Endodermal cell (in vitro differentiated cells): ENCODE measurements around the gene PLVAP. TPM values are rescaled to one million over a fixed set of nuclear protein-coding genes. Genes with fewer than 3 reads are reported as not detected.

ENCODE experiments used
- DNase-seq: peaks from one replicate; pipeline ENCODE4 v3.0.0-alpha.2; 2017
- H3K27ac ChIP-seq: 2 replicates; pipeline ENCODE4 v1.5.1; 2013; ENCODE audit warnings: mild to moderate bottlenecking, low read depth, low read length, moderate library complexity
- H3K27me3 ChIP-seq: 2 replicates; pipeline ENCODE4 v1.6.1; 2013; ENCODE audit warnings: mild to moderate bottlenecking, low read length, moderate library complexity; ENCODE audit not compliant: insufficient read depth, control insufficient read depth, poor library complexity, severe bottlenecking
- H3K36me3 ChIP-seq: 2 replicates; pipeline ENCODE4 v1.7.0; 2013; ENCODE audit warnings: mild to moderate bottlenecking, low read length, moderate library complexity; ENCODE audit not compliant: control insufficient read depth, insufficient read depth
- H3K4me1 ChIP-seq: one replicate; pipeline ENCODE4 v1.7.0; 2013; ENCODE audit warnings: low read length; ENCODE audit not compliant: control insufficient read depth, insufficient read depth
- H3K4me3 ChIP-seq: 2 replicates; pipeline ENCODE4 v1.5.1; 2013; ENCODE audit warnings: mild to moderate bottlenecking, low read length, moderate library complexity
- H3K9ac ChIP-seq: 2 replicates; pipeline ENCODE4 v1.6.1; 2013; ENCODE audit warnings: mild to moderate bottlenecking, low read length, moderate library complexity; ENCODE audit not compliant: poor library complexity, severe bottlenecking; ENCODE audit errors: extremely low read depth
- H3K9me3 ChIP-seq: 2 replicates; pipeline ENCODE4 v1.6.1; 2013; ENCODE audit warnings: mild to moderate bottlenecking, low read length, moderate library complexity; ENCODE audit not compliant: control insufficient read depth
- H3K27ac Mint-ChIP-seq: 2 replicates; pipeline ENCODE4 v1.8.0; 2020; ENCODE audit warnings: mixed read lengths
- H3K27me3 Mint-ChIP-seq: 2 replicates; pipeline ENCODE4 v1.8.0; 2021; ENCODE audit warnings: mild to moderate bottlenecking, mixed read lengths; ENCODE audit not compliant: insufficient read depth
- H3K36me3 Mint-ChIP-seq: 2 replicates; pipeline ENCODE4 v1.8.0; 2020; ENCODE audit warnings: low read depth, mixed read lengths
- H3K4me1 Mint-ChIP-seq: 2 replicates; pipeline ENCODE4 v1.8.0; 2020; ENCODE audit warnings: mixed read lengths
- H3K4me3 Mint-ChIP-seq: 2 replicates; pipeline ENCODE4 v1.8.0; 2020; ENCODE audit warnings: mild to moderate bottlenecking, moderate library complexity, mixed read lengths
- H3K9me3 Mint-ChIP-seq: 2 replicates; pipeline ENCODE4 v1.8.0; 2020; ENCODE audit warnings: mild to moderate bottlenecking, mixed read lengths
- CTCF ChIP-seq: fragments of 200-600 bp; sonication (generic); conservative IDR thresholded peaks from 2 replicates; pipeline ENCODE4 v1.5.0; 2021; ENCODE audit warnings: antibody characterized with exemption, mild to moderate bottlenecking
- WGBS, 2 experiments: methylation state at CpG; one replicate each; pipeline versions ENCODE4 v1.1.5 to v1.1.7; 2013; ENCODE audit warnings: missing lambda C conversion rate in 2 of 2, mixed read lengths in 1 of 2; ENCODE audit not compliant: insufficient coverage in 1 of 2, insufficient read length in 1 of 2; 5-methylcytosine and 5-hydroxymethylcytosine counted together
- total RNA-seq, 2 donors: library from RNA; stranded (reverse); fragmentation: NEBNext Ultra II Directional in 1 of 2; extraction: Animal tissue kit (Norgen Biotek cat#: 25700) in 1 of 2; gene quantifications; 2 replicates in 1 of 2; 3 replicates in 1 of 2; pipeline ENCODE4 v1.2.1, GENCODE V29; 2021

The PLVAP gene
- total RNA-seq, 2 donors from 2014 or later = 0.44 TPM; not detected in 1

DNA sequence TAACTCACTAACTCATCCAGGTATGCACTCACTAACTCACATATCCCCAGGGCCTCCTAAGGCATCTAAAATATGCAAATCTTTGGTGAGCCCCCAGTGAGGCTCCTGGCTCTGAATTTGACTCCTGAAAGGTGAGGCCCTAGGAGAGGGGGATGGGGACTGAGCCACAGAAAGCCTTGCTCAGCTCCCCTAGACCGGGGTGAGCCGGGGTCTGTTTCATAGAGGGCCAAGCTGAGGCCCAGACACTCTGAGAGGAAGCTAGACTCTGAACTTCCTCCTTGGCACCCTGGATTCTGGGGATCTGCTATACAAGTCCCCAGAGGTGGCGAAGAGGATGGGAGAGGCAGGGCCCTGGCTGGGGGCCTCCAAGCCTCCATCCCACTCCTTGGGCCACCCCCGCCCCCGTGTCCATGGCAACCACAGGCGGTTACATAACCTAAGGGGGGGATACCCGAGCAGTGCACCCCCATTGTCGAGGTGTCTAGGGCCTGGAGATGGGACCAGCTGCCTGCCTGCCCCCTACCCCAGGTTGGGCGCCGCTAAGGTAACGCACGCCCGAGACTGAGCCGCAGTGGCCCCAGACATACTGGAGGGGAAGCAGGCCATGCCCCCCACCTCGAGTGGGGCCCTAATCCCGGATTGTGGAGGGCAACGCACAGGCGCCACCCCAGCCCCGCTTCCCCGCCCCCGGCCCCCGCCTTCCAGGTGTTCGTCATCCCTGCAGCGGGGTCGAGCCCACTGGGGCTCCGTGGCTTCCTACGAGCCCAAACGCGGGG, 74.6 kb downstream of the PLVAP start:
- peaks cover 10% of the 10 kb centered on the region for H3K9me3 Mint-ChIP-seq
- H3K27me3 ChIP-seq = no peaks in the 10 kb centered on the region
- H3K27ac Mint-ChIP-seq = no peak overlapping the region
- no peak for TF ChIP-seq CTCF
- H3K4me1 ChIP-seq = no peaks in the 10 kb centered on the region
- peak overlapping the region; percentile 49 for H3K9ac ChIP-seq
- DNase-seq = peak; percentile 68
- 20 to 21% methylated on average over 16 to 29 of the region's 29 CpGs for WGBS, 2 experiments
- peaks cover 12% of the 10 kb centered on the region for H3K4me1 Mint-ChIP-seq
- peak overlapping the region; percentile 61 for H3K4me3 Mint-ChIP-seq
- no peaks in the 10 kb centered on the region for H3K27me3 Mint-ChIP-seq
- peaks cover 15% of the 10 kb centered on the region for H3K36me3 Mint-ChIP-seq
- H3K9me3 ChIP-seq = peaks cover 5% of the 10 kb centered on the region
- H3K36me3 ChIP-seq = peaks cover 6% of the 10 kb centered on the region
- no peak overlapping the region for H3K27ac ChIP-seq
- H3K4me3 ChIP-seq = peak overlapping the region; percentile 73

Other genes with a start within 250 kb of the PLVAP start
- gene USE1, start 162.0 kb downstream of the PLVAP start, total RNA-seq = 10 to 100 TPM; 17.4 to 18.4 TPM
- 10 to 100 TPM; 23.1 to 29.1 TPM for gene OCEL1, start 151.1 kb downstream of the PLVAP start, total RNA-seq
- 100 to 1,000 TPM; 103 to 107 TPM for gene NR2F6, start 131.4 kb downstream of the PLVAP start, total RNA-seq
- gene USHBP1, start 112.6 kb downstream of the PLVAP start, total RNA-seq = 1 to 10 TPM; 3.8 to 6.2 TPM
- 100 to 1,000 TPM; 136 to 151 TPM for gene BABAM1, start 109.9 kb downstream of the PLVAP start, total RNA-seq
- gene ANKLE1, start 95.4 kb downstream of the PLVAP start, total RNA-seq = 1 to 10 TPM; 4.6 to 9.9 TPM
- 10 to 100 TPM; 11.6 to 21.1 TPM for gene ABHD8, start 73.9 kb downstream of the PLVAP start, total RNA-seq
- gene MRPL34, start 71.5 kb downstream of the PLVAP start, total RNA-seq = 10 to 100 TPM; 58.1 to 62.2 TPM
- gene DDA1, start 67.8 kb downstream of the PLVAP start, total RNA-seq = 10 to 100 TPM; 36.9 to 42.3 TPM
- gene ANO8, start 42.5 kb downstream of the PLVAP start, total RNA-seq = 10 to 100 TPM; 27.5 to 29.5 TPM
- 10 to 100 TPM; 48.7 to 55.7 TPM for gene GTPBP3, start 39.8 kb downstream of the PLVAP start, total RNA-seq
- 1 to 10 TPM; 2.0 to 3.4 TPM for gene CCDC194, start 16.9 kb upstream of the PLVAP start, total RNA-seq
- gene BST2, start 28.3 kb upstream of the PLVAP start, total RNA-seq = 100 to 1,000 TPM in 1 of 2 donors, 10 to 100 TPM in 1; 50.8 to 147 TPM
- gene MVB12A, start 42.7 kb upstream of the PLVAP start, total RNA-seq = 10 to 100 TPM; 63.1 to 64.8 TPM
- gene TMEM221, start 71.3 kb upstream of the PLVAP start, total RNA-seq = 1 to 10 TPM; 3.5 to 4.8 TPM
- gene NXNL1, start 83.6 kb upstream of the PLVAP start, total RNA-seq = not detected
- gene SLC27A1, start 93.2 kb upstream of the PLVAP start, total RNA-seq = 10 to 100 TPM; 11.8 to 16.9 TPM
- gene PGLS, start 134.3 kb upstream of the PLVAP start, total RNA-seq = 100 to 1,000 TPM; 121 to 132 TPM
- gene COLGALT1, start 178.3 kb upstream of the PLVAP start, total RNA-seq = 10 to 100 TPM; 61.2 to 68.3 TPM